ENCODE data around the gene TRIM59.

- no peak for TF ChIP-seq ZNF571 (tag by site-specific recombination; IDR thresholded peaks at IDR 0.05)
- TF ChIP-seq ZNF146 (tag by site-specific recombination; IDR thresholded peaks at IDR 0.05): no peak
- no peak for TF ChIP-seq ZNF274 (IDR thresholded peaks at IDR 0.05; ENCODE audit: low read length)
- no peak for TF ChIP-seq ZNF274 (tag by site-specific recombination; IDR thresholded peaks at IDR 0.05; ENCODE audit: borderline replicate concordance)
- no peak for TF ChIP-seq KLF10 (tag by site-specific recombination; IDR thresholded peaks at IDR 0.05)
- TF ChIP-seq HOXA7 (CRISPR knock-in tag; IDR thresholded peaks at IDR 0.05; ENCODE audit: borderline replicate concordance): no peak
- no peak for TF ChIP-seq ZNF473 (tag by site-specific recombination; IDR thresholded peaks at IDR 0.05)
- TF ChIP-seq, protein P1, sequence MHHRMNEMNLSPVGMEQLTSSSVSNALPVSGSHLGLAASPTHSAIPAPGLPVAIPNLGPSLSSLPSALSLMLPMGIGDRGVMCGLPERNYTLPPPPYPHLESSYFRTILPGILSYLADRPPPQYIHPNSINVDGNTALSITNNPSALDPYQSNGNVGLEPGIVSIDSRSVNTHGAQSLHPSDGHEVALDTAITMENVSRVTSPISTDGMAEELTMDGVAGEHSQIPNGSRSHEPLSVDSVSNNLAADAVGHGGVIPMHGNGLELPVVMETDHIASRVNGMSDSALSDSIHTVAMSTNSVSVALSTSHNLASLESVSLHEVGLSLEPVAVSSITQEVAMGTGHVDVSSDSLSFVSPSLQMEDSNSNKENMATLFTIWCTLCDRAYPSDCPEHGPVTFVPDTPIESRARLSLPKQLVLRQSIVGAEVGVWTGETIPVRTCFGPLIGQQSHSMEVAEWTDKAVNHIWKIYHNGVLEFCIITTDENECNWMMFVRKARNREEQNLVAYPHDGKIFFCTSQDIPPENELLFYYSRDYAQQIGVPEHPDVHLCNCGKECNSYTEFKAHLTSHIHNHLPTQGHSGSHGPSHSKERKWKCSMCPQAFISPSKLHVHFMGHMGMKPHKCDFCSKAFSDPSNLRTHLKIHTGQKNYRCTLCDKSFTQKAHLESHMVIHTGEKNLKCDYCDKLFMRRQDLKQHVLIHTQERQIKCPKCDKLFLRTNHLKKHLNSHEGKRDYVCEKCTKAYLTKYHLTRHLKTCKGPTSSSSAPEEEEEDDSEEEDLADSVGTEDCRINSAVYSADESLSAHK (tag by site-specific recombination; IDR thresholded peaks at IDR 0.05): no peak
- TF ChIP-seq ZNF830 (tag by site-specific recombination; IDR thresholded peaks at IDR 0.05; ENCODE audit: low read depth): no peak
- TF ChIP-seq ZNF354C (tag by site-specific recombination; IDR thresholded peaks at IDR 0.05; ENCODE audit: borderline replicate concordance, low read depth): no peak
- TF ChIP-seq ELK4 (IDR thresholded peaks at IDR 0.05; ENCODE audit: borderline replicate concordance, low read depth, low read length): no peak
These were observed 58.9 kb downstream of the TRIM59 start for GRCh38 chr3:160390565-160391138.
